GM12875 (cell line): ENCODE data around the gene C17orf50.

Experiments used
- H3K4me3 ChIP-seq: one replicate; pipeline ENCODE4 v1.5.1; 2011; ENCODE audit warnings: low read depth, low read length, control low read depth
- CTCF ChIP-seq: IDR thresholded peaks from 2 replicates; pipeline ENCODE4 v1.5.1; 2011; ENCODE audit warnings: low read depth, mild to moderate bottlenecking, control low read depth, inconsistent platforms, low read length, moderate library complexity, borderline replicate concordance; ENCODE audit not compliant: insufficient read depth

C17orf50 gene

GRCh38 chr17:35795871-35796265 is 35.2 kb downstream of the C17orf50 start:
- no peak overlapping the region for H3K4me3 ChIP-seq
- TF ChIP-seq CTCF = no peak

GRCh38 chr17:35796942-35797341 is 36.3 kb downstream of the C17orf50 start:
- no peak for TF ChIP-seq CTCF
- no peak overlapping the region for H3K4me3 ChIP-seq

- TF ChIP-seq CTCF = no peak
- H3K4me3 ChIP-seq = no peak overlapping the region
Measured at GRCh38 chr17:35797370-35797769, 36.7 kb downstream of the C17orf50 start.

- TF ChIP-seq CTCF = no peak
- H3K4me3 ChIP-seq = no peak overlapping the region
Measured at GRCh38 chr17:35797918-35798317, 37.2 kb downstream of the C17orf50 start.

- no peak for TF ChIP-seq CTCF
- H3K4me3 ChIP-seq = no peak overlapping the region
Measured at GRCh38 chr17:35799942-35800341, 39.3 kb downstream of the C17orf50 start.

- no peak for TF ChIP-seq CTCF
- H3K4me3 ChIP-seq = no peak overlapping the region
Measured at GRCh38 chr17:35801583-35802224, 41.0 kb downstream of the C17orf50 start.

- no peak overlapping the region for H3K4me3 ChIP-seq
- TF ChIP-seq CTCF = peak; percentile 77
Measured at GRCh38 chr17:35804658-35805192, 44.0 kb downstream of the C17orf50 start.
